ENCODE results near the gene ABCC4.

Gene ABCC4

GRCh38 chr13:94988654-94989053, 312.6 kb downstream of the ABCC4 start (continued):
- no peak for TF ChIP-seq PRDM4 (tag by site-specific recombination; IDR thresholded peaks at IDR 0.05)
- no peak for TF ChIP-seq TSHZ1 (tag by site-specific recombination; IDR thresholded peaks at IDR 0.05; ENCODE audit: borderline replicate concordance)
- no peak for TF ChIP-seq ZNF513 (tag by site-specific recombination; IDR thresholded peaks at IDR 0.05)
- no peak for TF ChIP-seq ZNF140 (tag by site-specific recombination; IDR thresholded peaks at IDR 0.05)

GRCh38 chr13:94987869-94988268, 313.4 kb downstream of the ABCC4 start:
- no peak overlapping the region for H3K4me3 ChIP-seq (ENCODE audit: low read depth, low read length)
- CTCF ChIA-PET: no interaction called here
- H3K9me3 ChIP-seq (ENCODE audit: control insufficient read depth, insufficient read depth, low read depth, low read length): no peaks in the 10 kb centered on the region
- no peak overlapping the region for H3K27ac ChIP-seq (ENCODE audit: extremely low read depth, low read depth, low read length)
- no peaks in the 10 kb centered on the region for H3K36me3 ChIP-seq (ENCODE audit: control insufficient read depth in 2 of 2, insufficient read depth in 1 of 2, low read length in 2 of 2)
- POLR2A ChIA-PET: no interaction called here
- H3K4me1 ChIP-seq (ENCODE audit: control insufficient read depth, insufficient read depth, low read length): no peaks in the 10 kb centered on the region
- TF ChIP-seq ZBTB20 (tag by site-specific recombination; IDR thresholded peaks at IDR 0.05) (no peak), ZBTB11 (tag by site-specific recombination; conservative IDR thresholded peaks at IDR 0.05; ENCODE audit: low read depth) (no peak), KLF7 (tag by site-specific recombination; IDR thresholded peaks at IDR 0.05; ENCODE audit: borderline replicate concordance) (no peak), ZNF510 (tag by site-specific recombination; IDR thresholded peaks at IDR 0.05; ENCODE audit: insufficient replicate concordance) (no peak), SP7 (tag by site-specific recombination; IDR thresholded peaks at IDR 0.05) (no peak), ZNF692 (tag by site-specific recombination; IDR thresholded peaks at IDR 0.05) (no peak), HIC1 (tag by site-specific recombination; IDR thresholded peaks at IDR 0.05) (no peak), ZFP3 (tag by site-specific recombination; IDR thresholded peaks at IDR 0.05; ENCODE audit: low read depth) (no peak), ZNF76 (tag by site-specific recombination; IDR thresholded peaks at IDR 0.05; ENCODE audit: borderline replicate concordance, low read depth) (no peak), ZNF777 (tag by site-specific recombination; IDR thresholded peaks at IDR 0.05; ENCODE audit: borderline replicate concordance) (no peak), OVOL3 (tag by site-specific recombination; IDR thresholded peaks at IDR 0.05) (no peak), ZNF223 (tag by site-specific recombination; IDR thresholded peaks at IDR 0.05) (no peak), ZNF596 (tag by site-specific recombination; IDR thresholded peaks at IDR 0.05) (no peak), ZNF704 (tag by site-specific recombination; IDR thresholded peaks at IDR 0.05) (no peak)
